Natural killer cell treated with Interleukin-12 subunit alpha and Interleukin-12 subunit beta and Interleukin-15 and Interleukin-18, amount 100 ng/mL, for 72 hours (primary cell): ENCODE data around the gene SCYGR8. TPM values are rescaled to one million over a fixed set of nuclear protein-coding genes. Genes with fewer than 3 reads are reported as not detected.
A peak's percentile ranks its signal among the peaks of the same experiment; 100 is the strongest.
"Not testable (repeated sequence)": the region's sequence is repeated elsewhere in the genome, so short reads cannot be mapped to it uniquely, and the experiment has no call there.

Source experiments
- ATAC-seq, 2 donors: fragments of 150-1000 bp; cut with Tn5 transposase in 1 of 2; sonication (Bioruptor Pico), chemical (Tn5 transposase) in 1 of 2; 2 replicates each; pipeline ENCODE4 v1.10.0; 2021
- DNase-seq: peaks from one replicate; pipeline ENCODE4 v3.0.0; 2022; ENCODE audit warnings: low spot score
- H3K27ac Mint-ChIP-seq, 2 donors: 1 replicate in 1 of 2; 2 replicates in 1 of 2; pipeline ENCODE4 v1.8.0; 2022; ENCODE audit warnings: mixed read lengths in 2 of 2, mild to moderate bottlenecking in 1 of 2, moderate library complexity in 1 of 2
- H3K27me3 Mint-ChIP-seq, 2 donors: 1 replicate in 1 of 2; 2 replicates in 1 of 2; pipeline ENCODE4 v1.8.0; 2022; ENCODE audit warnings: mixed read lengths in 2 of 2
- H3K36me3 Mint-ChIP-seq: one replicate; pipeline ENCODE4 v1.8.0; 2022; ENCODE audit warnings: mixed read lengths
- H3K4me1 Mint-ChIP-seq, 2 donors: 1 replicate in 1 of 2; 2 replicates in 1 of 2; pipeline ENCODE4 v1.8.0; 2022; ENCODE audit warnings: low read depth in 2 of 2, mixed read lengths in 2 of 2, mild to moderate bottlenecking in 1 of 2
- H3K4me3 Mint-ChIP-seq: one replicate; pipeline ENCODE4 v1.8.0; 2022; ENCODE audit warnings: mixed read lengths
- H3K9me3 Mint-ChIP-seq: 2 replicates; pipeline ENCODE4 v1.8.0; 2022; ENCODE audit warnings: mixed read lengths
- total RNA-seq, 2 donors: library from RNA; stranded (reverse); gene quantifications; one replicate each; pipeline ENCODE4 v1.2.3, GENCODE V29; 2022

SCYGR8 gene, protein sequence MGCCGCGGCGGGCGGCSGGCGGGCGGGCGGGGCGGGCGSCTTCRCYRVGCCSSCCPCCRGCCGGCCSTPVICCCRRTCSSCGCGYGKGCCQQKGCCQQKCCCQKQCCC
- not detected for total RNA-seq

DNA sequence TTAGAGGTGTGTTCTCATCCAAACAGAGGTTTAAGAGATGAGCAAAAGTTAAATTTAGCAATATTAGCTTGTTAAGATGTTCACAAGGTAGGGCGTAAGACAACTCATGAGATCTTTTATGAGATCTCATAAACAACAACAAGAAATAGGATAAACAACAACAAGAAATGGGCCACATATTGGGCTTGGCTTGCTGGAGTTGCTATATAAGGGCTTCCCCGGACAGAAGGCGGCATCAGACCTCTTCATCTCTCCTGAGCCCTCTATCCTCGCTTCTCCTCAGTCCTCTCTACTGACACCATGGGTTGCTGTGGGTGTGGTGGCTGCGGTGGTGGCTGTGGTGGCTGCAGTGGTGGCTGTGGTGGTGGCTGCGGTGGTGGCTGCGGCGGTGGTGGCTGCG, at the start of gene SCYGR8:
TSS of gene SCYGR8 (plus strand) at position 301 of the 400 bp plus-strand sequence. CDS start at position 301, 0 bp downstream.
- no peak within 1 kb of the TSS for H3K4me3 Mint-ChIP-seq
- no peaks in the 10 kb centered on the region for H3K36me3 Mint-ChIP-seq
- H3K4me1 Mint-ChIP-seq = no peaks in the 10 kb centered on the region
- ATAC-seq = no peak
- H3K27me3 Mint-ChIP-seq = peaks cover 5 to 7% of the 10 kb centered on the region in 2 donors
- no peaks in the 10 kb centered on the region for H3K9me3 Mint-ChIP-seq
- H3K27ac Mint-ChIP-seq = no peak within 1 kb of the TSS
- no peak for DNase-seq

DNA sequence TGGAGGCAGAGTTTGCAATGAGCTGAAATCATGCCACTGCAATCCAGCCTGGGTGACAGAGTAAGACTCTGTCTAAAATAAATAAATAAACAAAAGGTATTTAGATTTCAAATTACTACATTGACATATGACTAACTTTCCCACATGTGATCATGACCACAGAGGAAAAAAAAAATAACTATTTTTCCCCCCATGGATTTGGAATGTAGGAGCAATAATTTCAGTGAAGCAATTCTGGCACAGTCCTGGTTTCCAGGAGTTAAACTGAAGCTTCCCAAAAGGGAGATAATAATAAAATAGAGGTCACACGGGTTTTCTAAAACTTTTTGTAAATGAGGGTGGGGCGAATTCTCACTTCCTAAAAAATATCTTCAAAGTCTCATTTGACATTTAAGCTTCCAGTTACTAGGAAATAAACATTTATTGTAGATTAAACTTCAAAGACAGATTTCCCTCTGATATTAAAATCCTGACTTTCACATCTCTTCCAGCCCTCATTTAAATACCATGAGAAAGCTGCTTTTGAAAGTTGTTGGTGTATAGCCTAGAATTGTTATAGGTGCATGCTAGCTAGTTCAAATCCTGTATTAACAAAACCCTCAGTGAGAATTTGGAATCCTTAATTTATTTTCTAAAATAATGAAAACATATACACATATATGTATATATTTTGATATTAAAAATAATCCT, 48.6 kb upstream of the SCYGR8 start:
- no peaks in the 10 kb centered on the region for H3K4me1 Mint-ChIP-seq
- ATAC-seq = no peak
- no peak for DNase-seq
- H3K4me3 Mint-ChIP-seq = no peak overlapping the region
- H3K36me3 Mint-ChIP-seq = no peaks in the 10 kb centered on the region
- H3K9me3 Mint-ChIP-seq = no peaks in the 10 kb centered on the region
- peaks cover 10 to 27% of the 10 kb centered on the region in 2 donors for H3K27me3 Mint-ChIP-seq
- no peak overlapping the region for H3K27ac Mint-ChIP-seq

DNA sequence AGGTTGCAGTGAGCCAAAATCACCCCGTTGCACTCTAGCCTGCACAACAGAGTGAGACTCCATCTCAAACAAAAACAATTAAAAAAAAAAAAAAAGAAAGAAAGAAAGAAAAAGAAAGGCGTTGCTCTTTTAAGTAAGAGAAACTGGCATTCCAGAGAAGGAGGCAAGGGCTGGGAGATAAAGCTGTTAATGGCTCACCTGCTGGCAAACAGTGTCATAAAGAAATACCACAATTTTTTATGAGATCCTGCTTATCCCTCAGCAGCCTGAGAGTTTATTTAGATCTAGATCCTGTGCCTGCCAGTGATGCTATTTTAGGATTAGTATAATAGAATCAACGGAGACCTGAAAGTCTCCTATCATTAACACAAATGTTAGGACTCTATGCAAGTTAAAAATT, 44.1 kb upstream of the SCYGR8 start:
- H3K4me3 Mint-ChIP-seq = no peak overlapping the region
- no peaks in the 10 kb centered on the region for H3K36me3 Mint-ChIP-seq
- no peak overlapping the region for H3K27ac Mint-ChIP-seq
- ATAC-seq (no peak), DNase-seq (no peak)
- no peaks in the 10 kb centered on the region for H3K4me1 Mint-ChIP-seq
- peaks cover 2 to 25% of the 10 kb centered on the region in 2 donors for H3K27me3 Mint-ChIP-seq
- no peaks in the 10 kb centered on the region for H3K9me3 Mint-ChIP-seq

DNA sequence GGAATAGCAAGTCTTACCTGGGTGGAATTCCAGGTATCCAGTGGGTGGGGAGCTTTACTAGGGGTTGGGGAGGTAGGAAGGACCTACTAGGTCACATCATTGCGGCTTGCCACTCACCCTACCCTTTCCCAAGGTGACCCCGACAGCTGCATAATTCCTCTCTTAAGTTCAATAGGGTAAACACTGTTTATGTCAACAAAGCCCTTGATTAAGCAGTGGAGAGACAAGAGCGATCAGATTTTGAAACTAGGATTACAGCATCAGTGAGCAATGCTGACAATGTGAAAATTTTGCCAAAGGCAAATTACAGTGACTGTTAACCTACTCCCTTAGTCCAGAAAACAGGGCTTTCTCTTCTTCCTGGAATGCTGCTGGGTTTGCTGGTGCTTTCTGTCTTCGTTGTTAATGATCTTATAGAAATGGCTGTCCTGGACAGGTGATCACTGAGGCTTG, 42.4 kb upstream of the SCYGR8 start:
- Mint-ChIP-seq H3K9me3 (no peaks in the 10 kb centered on the region), H3K27ac (no peak overlapping the region), H3K4me1 (no peaks in the 10 kb centered on the region), H3K36me3 (no peaks in the 10 kb centered on the region), H3K4me3 (no peak overlapping the region), H3K27me3 (peaks cover 4 to 25% of the 10 kb centered on the region in 2 donors)
- no peak for DNase-seq
- ATAC-seq = no peak

DNA sequence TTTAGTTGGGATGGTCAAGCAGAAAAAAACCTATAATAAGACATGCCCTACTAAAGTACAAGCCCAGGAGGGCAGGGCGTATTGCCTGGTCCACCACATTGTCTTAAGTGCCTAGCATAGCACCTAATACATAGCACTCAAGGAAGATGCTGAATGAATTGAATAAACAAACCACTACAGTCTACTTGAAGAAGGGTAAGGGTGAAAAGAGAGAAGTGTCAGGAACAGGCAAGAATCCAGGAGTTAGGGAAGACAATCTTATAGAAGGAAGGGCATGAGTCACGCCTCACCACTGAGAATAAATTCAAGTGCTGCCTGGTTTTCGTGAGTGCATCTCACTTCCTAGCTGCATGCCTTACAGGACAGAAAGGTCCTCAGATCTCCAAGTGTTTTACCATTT, 41.7 kb upstream of the SCYGR8 start:
- Mint-ChIP-seq H3K9me3 (no peaks in the 10 kb centered on the region), H3K27ac (no peak overlapping the region), H3K36me3 (no peaks in the 10 kb centered on the region), H3K4me3 (no peak overlapping the region), H3K27me3 (peaks cover 4 to 25% of the 10 kb centered on the region in 2 donors), H3K4me1 (no peaks in the 10 kb centered on the region)
- DNase-seq = no peak
- ATAC-seq = no peak

DNA sequence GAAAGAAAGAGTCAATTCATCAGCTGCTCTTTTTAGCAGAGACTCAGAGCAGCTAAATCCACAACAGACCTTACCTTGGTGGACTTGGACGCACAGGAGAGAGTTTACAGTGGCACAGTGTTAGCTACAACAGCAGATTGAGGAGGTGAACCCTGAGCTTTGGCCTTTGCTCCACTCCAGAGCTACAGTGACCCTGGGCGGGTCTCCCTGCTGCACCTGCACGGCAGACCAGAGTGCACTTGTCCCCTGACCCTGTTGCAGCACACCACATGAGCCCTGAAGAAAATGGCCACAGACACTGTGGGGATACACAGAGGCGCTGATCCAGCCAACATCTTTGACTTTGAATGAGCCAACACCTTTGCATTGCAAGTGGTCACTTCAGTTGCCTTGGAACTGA, 38.8 kb upstream of the SCYGR8 start:
- Mint-ChIP-seq H3K4me1 (no peaks in the 10 kb centered on the region), H3K36me3 (no peaks in the 10 kb centered on the region), H3K4me3 (no peak overlapping the region), H3K27me3 (peaks cover 4 to 16% of the 10 kb centered on the region in 2 donors), H3K27ac (no peak overlapping the region), H3K9me3 (no peaks in the 10 kb centered on the region)
- DNase-seq (no peak), ATAC-seq (peak in 1 of 2 donors; percentile 40)

DNA sequence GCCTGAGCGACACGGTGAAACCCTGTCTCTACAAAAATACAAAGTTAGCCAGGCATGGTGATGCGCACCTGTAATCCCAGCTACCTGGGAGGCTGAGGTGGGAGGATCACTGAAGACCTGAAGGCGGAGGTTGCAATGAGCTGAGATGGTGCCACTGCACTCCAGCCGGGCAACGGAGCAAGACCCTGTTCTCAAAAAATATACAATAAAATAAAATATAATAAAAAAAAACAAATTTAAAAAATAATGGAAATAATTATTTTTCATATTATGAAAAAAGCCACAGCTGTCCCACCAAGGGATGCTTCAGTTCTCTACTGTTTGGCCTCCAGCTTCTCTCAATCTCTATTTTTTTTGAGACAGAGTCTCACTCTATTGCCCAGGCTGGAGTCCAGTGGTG, 38.3 kb upstream of the SCYGR8 start:
- H3K27me3 Mint-ChIP-seq = peaks cover 4 to 14% of the 10 kb centered on the region in 2 donors
- no peak overlapping the region for H3K27ac Mint-ChIP-seq
- DNase-seq (no peak), ATAC-seq (no peak)
- H3K36me3 Mint-ChIP-seq = no peaks in the 10 kb centered on the region
- no peaks in the 10 kb centered on the region for H3K9me3 Mint-ChIP-seq
- H3K4me3 Mint-ChIP-seq = no peak overlapping the region
- H3K4me1 Mint-ChIP-seq = no peaks in the 10 kb centered on the region

DNA sequence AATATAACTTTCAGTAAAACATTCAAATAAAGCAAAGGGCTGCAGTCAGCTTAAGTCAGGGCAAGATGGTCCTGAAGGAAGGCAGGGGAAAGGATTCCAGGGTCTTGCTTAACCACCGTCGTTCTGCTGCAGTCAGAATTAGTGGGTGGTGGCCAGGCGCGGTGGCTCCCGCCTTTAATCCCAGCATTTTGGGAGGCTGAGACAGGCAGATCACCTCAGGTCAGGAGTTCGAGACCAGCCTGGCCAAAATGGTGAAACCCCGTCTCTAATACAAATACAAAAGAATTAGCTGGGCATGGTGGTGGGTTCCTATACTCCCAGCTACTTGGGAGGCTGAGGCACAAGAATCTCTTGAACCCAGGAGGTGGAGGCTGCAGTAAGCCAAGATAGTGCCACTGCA, 34.7 kb upstream of the SCYGR8 start:
- Mint-ChIP-seq H3K4me1 (no peaks in the 10 kb centered on the region), H3K9me3 (no peaks in the 10 kb centered on the region), H3K27ac (no peak overlapping the region), H3K36me3 (no peaks in the 10 kb centered on the region), H3K4me3 (no peak overlapping the region), H3K27me3 (peaks cover 0 to 2% of the 10 kb centered on the region in 2 donors)
- ATAC-seq (no peak), DNase-seq (no peak)

DNA sequence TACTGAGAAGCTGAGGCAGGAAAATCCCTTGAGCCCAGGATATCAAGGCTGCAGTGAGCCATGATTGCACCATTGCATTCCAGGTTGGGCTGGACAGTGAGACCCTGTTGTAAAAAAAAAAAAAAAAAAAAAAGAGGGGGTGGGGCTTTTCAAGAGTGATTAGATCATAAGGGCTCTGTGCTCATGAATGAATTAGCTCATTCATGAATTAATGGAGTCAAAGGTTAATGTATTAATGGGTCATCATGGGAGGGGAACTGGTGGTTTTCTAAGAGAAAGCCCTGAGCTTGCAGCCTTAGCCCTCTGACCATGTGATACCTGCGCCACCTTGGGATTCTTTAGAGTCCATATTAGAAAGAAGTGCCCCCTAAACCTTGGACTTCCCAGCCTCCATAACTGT, 32.4 kb upstream of the SCYGR8 start:
- DNase-seq (no peak), ATAC-seq (no peak)
- peaks cover 0 to 3% of the 10 kb centered on the region in 2 donors for H3K27me3 Mint-ChIP-seq
- no peak overlapping the region for H3K4me3 Mint-ChIP-seq
- no peaks in the 10 kb centered on the region for H3K36me3 Mint-ChIP-seq
- no peaks in the 10 kb centered on the region for H3K9me3 Mint-ChIP-seq
- H3K4me1 Mint-ChIP-seq = no peaks in the 10 kb centered on the region
- no peak overlapping the region for H3K27ac Mint-ChIP-seq

DNA sequence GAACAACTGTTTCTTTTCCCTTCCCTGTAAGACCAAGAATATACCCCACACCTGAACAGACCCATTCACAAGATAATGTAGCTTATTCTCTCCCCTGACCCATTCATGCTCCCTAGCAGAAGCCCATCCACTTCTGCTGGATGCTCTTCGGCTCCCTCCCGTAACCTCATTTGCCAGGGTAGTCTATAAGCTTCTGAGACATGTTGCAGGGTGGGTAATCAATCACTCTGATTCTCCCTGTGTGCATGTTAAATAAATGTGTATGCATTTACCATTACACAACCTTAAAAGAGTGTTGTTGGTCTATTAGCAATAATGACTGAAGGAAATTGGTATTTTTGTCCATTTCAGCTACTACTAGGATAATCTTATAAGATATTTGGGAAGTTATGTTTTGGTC, 29.2 kb upstream of the SCYGR8 start:
- no peak for DNase-seq
- H3K9me3 Mint-ChIP-seq = no peaks in the 10 kb centered on the region
- H3K27me3 Mint-ChIP-seq = peaks cover 0 to 3% of the 10 kb centered on the region in 2 donors

DNA sequence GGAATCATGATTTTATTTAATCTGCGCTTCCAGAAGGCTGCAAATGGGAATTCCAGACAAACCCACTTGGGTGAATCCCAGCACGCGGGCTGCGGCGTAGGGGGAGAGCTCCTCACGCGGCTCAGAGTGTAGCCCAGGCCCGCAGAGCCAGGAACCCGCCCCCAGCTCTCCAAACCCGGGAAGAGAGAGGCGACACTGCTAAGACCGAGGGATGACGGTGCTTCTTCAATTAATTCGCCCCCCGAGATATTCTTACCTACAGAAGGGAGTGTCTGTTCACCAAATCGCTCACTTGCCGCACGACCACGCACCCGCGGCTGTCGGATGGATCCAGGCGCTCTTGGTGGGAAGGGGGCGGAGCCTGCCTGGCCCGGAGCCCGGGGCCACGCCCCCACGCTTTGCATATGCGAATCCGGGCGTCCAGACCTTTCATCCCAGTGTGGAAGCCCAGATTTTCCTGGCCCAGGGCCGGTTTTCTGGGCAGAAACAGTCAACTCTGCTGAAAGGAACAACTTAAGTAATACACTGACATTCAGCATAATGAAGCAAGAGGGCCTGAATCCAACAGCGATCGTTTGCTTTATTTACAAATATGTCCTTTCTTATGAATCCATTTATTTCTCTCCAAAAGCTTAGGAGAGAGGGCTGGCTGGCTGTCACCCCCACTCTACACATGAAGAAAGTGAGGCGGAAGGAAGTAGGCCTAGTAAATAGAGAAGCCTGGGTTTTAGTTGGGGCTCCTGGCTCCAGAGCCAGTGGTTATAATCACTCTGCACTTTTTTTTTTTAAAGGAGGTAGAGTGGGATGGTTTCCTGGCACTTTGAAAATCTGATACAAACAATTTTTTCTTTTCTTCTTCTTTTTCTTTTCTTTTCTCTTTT, 27.8 kb upstream of the SCYGR8 start, which contains the start of gene SLC19A3:
TSS of gene SLC19A3 (minus strand) at position 342 of the 881 bp plus-strand sequence. CDS start 15,710 bp downstream, outside the sequence.
- no peak within 1 kb of the TSS for H3K4me3 Mint-ChIP-seq
- DNase-seq (no peak), ATAC-seq (no peak)

More for the DNA sequence above, 29.2 kb upstream of the SCYGR8 start:
- Mint-ChIP-seq H3K4me1 (no peaks in the 10 kb centered on the region), H3K27ac (no peak overlapping the region), H3K4me3 (no peak overlapping the region), H3K36me3 (no peaks in the 10 kb centered on the region)
- no peak for ATAC-seq

DNA sequence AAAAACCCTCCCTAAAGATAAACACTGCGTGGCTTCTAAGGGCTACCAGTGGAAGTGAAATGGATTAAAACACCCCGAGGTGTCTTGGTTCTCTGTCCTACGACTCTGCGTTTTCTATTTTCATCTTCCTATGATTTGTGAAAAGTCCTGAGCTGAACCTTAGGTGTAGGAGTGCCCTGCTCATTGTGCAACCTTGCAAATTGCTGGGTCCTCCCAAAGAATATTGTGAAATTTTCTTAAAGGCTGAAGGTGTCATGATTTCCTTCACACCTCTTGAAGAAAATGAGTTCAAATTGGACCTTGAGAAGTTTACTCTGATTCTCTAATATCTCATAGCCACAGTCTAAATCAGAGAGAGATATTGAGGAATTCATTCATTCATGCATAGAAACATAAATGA, 26.1 kb upstream of the SCYGR8 start:
- peaks cover 3 to 7% of the 10 kb centered on the region in 2 donors for H3K27me3 Mint-ChIP-seq
- no peaks in the 10 kb centered on the region for H3K4me1 Mint-ChIP-seq
- no peak overlapping the region for H3K27ac Mint-ChIP-seq
- no peak overlapping the region for H3K4me3 Mint-ChIP-seq
- no peak for DNase-seq
- no peak for ATAC-seq
- H3K9me3 Mint-ChIP-seq = no peaks in the 10 kb centered on the region
- no peaks in the 10 kb centered on the region for H3K36me3 Mint-ChIP-seq

More for the DNA sequence above, 27.8 kb upstream of the SCYGR8 start, which contains the start of gene SLC19A3:
- H3K27me3 Mint-ChIP-seq = peaks cover 3 to 6% of the 10 kb centered on the region in 2 donors
- H3K36me3 Mint-ChIP-seq = no peaks in the 10 kb centered on the region
- H3K27ac Mint-ChIP-seq = no peak within 1 kb of the TSS
- H3K4me1 Mint-ChIP-seq = no peaks in the 10 kb centered on the region
- H3K9me3 Mint-ChIP-seq = no peaks in the 10 kb centered on the region

DNA sequence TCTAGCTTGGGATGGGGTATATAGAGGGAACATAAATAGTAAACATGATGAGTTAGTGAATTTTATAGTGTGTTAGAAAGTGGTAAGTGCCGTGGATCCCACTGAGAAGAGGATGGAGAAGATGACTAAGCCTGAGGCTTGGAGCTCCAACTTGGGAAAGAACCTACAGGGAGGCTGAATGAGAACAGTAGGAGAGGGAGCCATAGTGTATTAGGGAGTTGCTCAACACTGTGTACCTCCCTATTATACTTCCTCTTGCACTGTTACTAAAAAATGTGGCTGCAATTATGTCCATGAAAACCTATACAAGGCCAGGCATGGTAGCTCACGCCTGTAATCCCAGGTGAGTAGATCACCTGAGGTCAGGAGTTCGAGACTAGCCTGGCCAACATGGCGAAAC, 25.0 kb upstream of the SCYGR8 start:
- no peaks in the 10 kb centered on the region for H3K9me3 Mint-ChIP-seq
- no peaks in the 10 kb centered on the region for H3K36me3 Mint-ChIP-seq
- ATAC-seq (no peak), DNase-seq (no peak)
- H3K27me3 Mint-ChIP-seq = peaks cover 3 to 7% of the 10 kb centered on the region in 2 donors
- no peak overlapping the region for H3K4me3 Mint-ChIP-seq
- no peak overlapping the region for H3K27ac Mint-ChIP-seq
- no peaks in the 10 kb centered on the region for H3K4me1 Mint-ChIP-seq

DNA sequence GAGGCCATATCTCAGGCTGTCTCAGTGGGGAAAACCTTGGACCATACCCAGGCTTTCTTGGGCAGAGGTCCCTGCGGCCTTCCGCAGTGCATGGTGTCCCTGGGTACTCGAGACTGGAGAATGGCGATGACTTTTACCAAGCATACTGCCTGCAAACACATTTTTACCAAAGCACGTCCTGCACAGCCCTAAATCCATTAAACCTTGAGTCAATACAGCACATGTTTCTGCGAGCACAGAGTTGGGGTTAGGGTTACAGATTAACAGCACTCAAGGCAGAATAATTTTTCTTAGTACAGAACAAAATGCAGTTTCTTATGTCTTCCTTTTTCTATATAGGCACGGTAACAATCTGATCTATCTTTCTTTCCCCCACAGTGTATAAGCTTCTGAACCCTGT, 22.9 kb upstream of the SCYGR8 start:
- not testable (repeated sequence) for H3K4me3 Mint-ChIP-seq, H3K9me3 Mint-ChIP-seq, H3K4me1 Mint-ChIP-seq, ATAC-seq, H3K27me3 Mint-ChIP-seq, H3K36me3 Mint-ChIP-seq, H3K27ac Mint-ChIP-seq, DNase-seq
